Keratinocyte (primary cell): ENCODE results near the gene KRT77.

Experiments used
- EZH2 ChIP-seq: IDR thresholded peaks from one replicate; pipeline ENCODE4 v1.6.1; 2012; ENCODE audit warnings: inconsistent platforms, mild to moderate bottlenecking, low read length, moderate library complexity
- TF ChIP-seq, protein P1 (sequence below), 3 experiments: IDR thresholded peaks in 1 of 3; conservative IDR thresholded peaks in 1 of 3; optimal IDR thresholded peaks in 1 of 3; 2 replicates in 2 of 3; 3 replicates in 1 of 3; pipeline versions ENCODE3 to v1.5.1; 2011; ENCODE audit warnings: low read length in 3 of 3, mild to moderate bottlenecking in 3 of 3, moderate library complexity in 2 of 3, control low read depth in 1 of 3, inconsistent platforms in 1 of 3; ENCODE audit not compliant: insufficient read depth in 2 of 3; ENCODE audit errors: extremely low read depth in 1 of 3

DNA sequence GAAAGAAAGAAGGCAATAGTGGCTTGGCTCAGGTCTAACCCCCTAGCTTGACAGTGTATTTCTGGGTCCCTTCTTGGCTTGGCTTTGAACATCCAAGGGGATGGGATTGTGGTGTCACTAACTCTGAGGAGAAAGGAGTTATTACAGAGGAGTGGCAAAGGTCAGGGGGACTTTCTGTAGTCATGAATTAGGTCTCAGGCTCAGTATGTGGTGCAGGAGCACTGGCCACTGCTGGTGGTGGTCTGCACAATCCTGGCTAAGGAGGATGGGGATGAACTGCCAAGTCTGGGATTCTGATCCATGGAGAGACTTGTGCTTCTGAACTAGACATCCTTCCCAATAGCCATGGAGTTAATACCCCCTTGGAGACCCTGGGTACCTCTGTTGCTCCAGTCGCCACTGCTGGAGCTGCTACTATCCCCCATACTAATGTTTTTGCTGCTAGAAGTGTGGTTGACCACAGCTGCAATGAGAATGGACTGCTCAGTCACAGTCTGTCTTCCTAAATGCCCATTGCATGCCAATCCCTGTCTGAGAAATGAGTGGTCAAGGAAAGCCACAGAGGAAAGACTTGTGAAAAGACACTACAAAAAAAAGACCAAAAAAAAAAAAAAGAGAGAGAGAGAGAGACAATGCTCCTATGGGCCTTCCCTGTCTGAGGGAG, 41.3 kb upstream of the KRT77 start:
- TF ChIP-seq, protein P1, sequence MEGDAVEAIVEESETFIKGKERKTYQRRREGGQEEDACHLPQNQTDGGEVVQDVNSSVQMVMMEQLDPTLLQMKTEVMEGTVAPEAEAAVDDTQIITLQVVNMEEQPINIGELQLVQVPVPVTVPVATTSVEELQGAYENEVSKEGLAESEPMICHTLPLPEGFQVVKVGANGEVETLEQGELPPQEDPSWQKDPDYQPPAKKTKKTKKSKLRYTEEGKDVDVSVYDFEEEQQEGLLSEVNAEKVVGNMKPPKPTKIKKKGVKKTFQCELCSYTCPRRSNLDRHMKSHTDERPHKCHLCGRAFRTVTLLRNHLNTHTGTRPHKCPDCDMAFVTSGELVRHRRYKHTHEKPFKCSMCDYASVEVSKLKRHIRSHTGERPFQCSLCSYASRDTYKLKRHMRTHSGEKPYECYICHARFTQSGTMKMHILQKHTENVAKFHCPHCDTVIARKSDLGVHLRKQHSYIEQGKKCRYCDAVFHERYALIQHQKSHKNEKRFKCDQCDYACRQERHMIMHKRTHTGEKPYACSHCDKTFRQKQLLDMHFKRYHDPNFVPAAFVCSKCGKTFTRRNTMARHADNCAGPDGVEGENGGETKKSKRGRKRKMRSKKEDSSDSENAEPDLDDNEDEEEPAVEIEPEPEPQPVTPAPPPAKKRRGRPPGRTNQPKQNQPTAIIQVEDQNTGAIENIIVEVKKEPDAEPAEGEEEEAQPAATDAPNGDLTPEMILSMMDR (optimal IDR thresholded peaks at IDR 0.05 in 1 of 3, IDR thresholded peaks at IDR 0.05 in 1 of 3, conservative IDR thresholded peaks at IDR 0.05 in 1 of 3; ENCODE audit: extremely low read depth in 1 of 3, insufficient read depth in 2 of 3, low read length in 3 of 3) = no peak
- TF ChIP-seq EZH2 = no peak
